Cardiac septum (tissue), 1 donor: ENCODE measurements around the gene TNFRSF6B. TPM values are rescaled to one million over a fixed set of nuclear protein-coding genes. Genes with fewer than 3 reads are reported as not detected.

Experiments used
- DNase-seq: peaks from one replicate; pipeline ENCODE4 v3.0.0-alpha.2; 2020; ENCODE audit warnings: low spot score
- intact Hi-C: fragments of 100-400 bp; cut with DNase I; formaldehyde crosslinking; loops from one replicate; pipeline ENCODE4 v1.14.0; 2022
- total RNA-seq: library from RNA; stranded (reverse); fragmentation: NEBNext Ultra II Directional; extraction: Animal tissue kit (Norgen Biotek cat#: 25700); gene quantifications from one replicate; pipeline ENCODE4 v1.2.1, GENCODE V29; 2021
- donor health status: DM: no; HTN: no; CAD: no.

Gene TNFRSF6B
- total RNA-seq, 1 donor from 2014 or later, result not detected

DNA sequence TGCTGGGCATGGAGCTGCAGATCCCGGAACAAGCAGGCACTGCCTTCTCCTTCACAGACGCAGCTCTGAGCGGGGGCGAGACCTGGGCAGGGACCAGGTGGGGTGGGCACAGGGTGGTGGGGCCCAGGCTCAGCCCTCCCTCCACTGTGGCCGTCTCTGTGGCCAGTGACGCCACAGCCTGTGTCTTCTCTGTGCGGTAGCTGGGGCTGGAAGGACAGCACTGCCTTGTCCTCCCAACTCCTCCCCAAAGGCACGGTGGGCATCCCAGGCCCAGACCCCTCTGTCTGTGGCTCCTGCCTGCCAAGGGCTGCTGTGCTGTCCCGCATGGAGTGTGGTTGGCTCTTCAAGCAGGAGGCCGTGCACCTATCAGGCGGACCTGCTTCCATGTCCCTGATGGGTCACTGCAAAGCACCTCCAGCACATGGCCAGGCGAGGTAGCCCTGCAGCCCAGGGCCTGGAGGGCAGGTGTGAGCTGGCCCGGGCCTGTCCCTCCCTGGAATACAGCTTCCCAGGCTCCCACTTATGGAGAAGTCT, 14.8 kb upstream of the TNFRSF6B start:
- intact Hi-C loops, result no loop called here
- DNase-seq, result no peak

GRCh38 chr20:63682384-63683139, 13.9 kb upstream of the TNFRSF6B start:
- intact Hi-C loops, result no loop called here
- DNase-seq, result peak; percentile 85

DNA sequence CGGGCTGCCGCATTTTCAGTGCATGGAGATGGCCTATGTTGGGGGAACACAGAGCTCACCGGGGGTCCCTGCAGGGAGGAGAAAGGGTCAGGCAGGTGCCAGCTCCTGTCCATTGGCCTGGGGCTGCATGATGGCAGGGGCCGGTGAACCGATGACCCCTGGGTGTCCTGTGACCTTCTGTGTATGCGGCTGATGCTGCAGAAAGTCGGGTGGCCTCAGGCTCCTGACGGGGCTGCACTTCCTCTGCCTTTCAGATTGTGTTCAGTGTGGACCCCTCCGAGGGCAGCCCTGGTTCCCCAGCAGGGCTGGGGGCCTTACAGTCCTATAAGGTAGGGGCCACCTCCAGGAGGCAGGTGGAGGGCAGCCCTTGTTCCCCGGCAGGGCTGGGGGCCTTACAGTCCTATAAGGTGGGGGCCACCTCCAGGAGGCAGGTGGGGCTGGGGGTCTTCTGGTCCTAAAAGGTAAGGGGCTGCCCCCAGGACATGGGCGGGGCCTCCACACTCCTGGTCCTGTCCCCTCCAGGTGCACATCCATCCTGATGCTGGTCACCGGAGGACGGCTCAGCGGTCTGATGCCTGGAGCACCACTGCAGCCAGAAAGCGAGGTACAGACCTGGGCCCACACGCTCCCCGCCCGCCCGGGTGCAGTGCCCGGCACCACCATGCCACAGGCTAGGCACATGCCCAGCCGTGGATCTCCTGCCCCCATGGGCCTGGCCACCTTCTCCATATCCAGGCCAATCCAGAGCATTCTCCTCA, 11.0 kb upstream of the TNFRSF6B start:
- intact Hi-C loops, result no loop called here
- DNase-seq, result no peak

DNA sequence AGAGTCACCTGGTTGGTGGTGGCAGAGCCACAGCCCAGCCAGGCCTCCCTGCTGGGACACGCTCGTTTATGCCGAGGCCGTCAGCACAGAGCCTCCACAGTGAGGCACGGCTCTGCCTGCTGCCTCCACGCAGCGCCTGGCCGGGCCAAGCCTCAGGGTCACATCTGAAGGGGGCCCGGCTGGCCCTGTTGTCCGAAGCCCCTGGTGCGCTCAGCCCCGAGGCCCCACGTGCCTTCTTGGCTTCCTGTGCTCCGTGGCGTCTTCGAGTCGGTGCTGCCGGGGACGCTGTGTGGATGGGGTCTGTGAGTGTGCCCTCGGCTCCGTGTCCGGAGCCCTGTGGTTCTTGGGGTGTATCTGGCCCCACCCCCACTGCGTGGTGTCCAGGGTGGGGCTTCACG, 10.4 kb upstream of the TNFRSF6B start:
- DNase-seq, result no peak
- intact Hi-C loops, result no loop called here

DNA sequence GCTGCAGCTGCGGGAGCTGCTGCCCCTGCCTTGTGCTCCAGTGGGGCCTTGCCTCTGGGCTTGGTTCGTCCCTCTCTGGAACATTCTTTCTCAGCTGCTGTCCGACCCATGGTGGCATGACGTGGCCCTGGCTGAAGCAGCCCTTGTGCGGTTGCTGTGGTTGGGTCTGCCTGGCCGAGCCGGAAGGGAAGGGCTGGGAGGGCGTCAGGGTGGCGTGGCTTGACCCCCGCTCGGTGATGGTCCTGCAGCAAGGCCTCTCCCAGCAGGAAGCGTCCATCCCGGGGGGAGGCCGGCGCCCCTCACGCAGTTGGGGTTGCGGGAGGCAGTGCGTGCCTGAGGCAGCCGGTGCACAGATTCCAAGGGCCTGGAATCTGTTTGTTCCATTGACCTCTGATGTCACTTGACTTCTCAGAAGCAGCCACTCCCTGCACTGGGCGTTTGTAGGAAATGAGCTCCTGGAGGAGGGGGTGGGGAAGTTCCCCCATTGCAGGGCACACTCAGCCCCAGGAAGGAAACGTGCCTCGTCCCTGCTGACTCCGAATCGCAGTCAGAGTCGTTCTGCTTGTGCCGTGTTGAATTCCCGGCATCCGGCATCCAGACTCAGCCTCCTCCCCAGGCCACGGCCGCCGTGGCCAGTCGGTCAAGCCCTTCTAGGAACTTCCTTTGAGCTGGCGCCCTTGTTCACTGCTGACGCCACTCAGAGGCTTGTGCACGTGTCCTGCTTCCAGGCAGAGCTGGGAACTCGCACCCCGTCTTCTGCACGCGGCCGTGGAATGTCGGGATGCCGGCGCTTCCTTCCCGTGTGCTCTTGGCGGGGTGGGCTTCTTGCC, 9.7 kb upstream of the TNFRSF6B start:
- intact Hi-C loops, result no loop called here
- peak; percentile 94 for DNase-seq

- intact Hi-C loops, result no loop called here
- no peak for DNase-seq
Observed at GRCh38 chr20:63687419-63688178, 8.9 kb upstream of the TNFRSF6B start.

DNA sequence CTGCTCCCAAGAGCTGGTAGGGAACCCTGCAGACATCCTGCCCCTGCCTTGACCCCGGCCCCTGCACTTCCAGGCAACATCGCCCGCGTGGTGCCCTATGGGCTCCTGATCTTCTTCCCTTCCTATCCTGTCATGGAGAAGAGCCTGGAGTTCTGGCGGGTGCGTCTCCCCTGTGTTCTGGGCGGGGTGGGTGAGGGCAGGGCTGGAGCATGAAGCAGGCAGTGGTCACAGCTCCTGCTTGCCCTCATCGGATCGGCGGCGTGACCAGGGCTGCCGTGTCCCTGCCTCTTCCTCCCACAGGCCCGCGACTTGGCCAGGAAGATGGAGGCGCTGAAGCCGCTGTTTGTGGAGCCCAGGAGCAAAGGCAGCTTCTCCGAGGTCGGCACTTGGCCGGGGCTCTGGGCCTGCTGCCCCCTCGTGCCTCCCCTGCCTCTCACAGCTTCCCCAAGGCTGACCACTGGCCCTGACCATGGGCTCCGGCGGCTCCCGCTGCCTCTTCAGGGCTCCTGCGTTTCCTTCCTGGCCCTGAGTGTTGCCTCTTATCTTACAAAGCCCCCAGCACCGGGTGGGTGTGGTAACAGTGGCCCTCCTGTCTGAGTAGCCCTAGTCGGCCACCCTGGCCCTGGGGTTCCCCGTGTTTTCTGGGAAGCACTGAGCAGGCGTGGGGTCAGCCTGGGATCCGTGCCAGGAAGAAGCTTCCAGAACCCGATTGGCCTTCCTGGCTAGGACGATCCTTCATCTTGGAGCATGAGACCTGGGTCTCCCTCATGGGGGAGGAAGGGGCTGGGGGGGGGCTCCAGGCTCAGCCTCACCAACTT, 8.0 kb upstream of the TNFRSF6B start:
- DNase-seq, result no peak
- intact Hi-C loops, result no loop called here

DNA sequence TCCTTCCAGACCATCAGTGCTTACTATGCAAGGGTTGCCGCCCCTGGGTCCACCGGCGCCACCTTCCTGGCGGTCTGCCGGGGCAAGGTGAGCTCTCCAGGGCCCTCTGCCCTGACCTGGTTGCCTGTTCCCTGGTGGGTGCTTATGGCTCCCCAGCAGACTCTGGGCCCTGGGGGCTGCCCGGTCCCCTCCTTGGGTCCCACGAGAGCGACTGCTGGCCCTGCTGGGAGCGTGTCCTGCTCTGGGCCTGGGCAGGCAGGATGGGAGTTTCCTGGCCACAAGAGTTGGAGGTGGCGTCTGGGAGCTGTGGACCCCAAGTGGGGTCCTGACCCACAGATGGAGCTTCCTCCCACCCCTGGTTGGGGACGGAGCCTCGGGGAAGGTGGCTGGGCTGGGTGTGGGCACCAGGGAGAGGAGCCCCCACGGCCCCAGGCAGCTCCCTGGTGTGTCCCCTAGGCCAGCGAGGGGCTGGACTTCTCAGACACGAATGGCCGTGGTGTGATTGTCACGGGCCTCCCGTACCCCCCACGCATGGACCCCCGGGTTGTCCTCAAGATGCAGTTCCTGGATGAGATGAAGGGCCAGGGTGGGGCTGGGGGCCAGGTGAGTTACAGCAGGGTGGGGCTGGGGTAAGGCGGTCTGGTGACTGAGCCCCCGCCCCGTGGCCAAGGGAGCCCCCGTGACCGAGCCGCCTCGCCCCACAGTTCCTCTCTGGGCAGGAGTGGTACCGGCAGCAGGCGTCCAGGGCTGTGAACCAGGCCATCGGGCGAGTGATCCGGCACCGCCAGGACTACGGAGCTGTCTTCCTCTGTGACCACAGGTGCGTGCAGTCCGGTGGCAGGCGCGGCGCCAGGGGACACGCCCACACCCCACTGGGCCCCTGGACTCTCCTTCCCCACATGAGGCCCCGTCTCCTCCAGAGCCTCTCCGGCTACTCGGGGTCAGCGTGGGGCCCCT, 7.1 kb upstream of the TNFRSF6B start:
- intact Hi-C loops, result no loop called here
- no peak for DNase-seq

DNA sequence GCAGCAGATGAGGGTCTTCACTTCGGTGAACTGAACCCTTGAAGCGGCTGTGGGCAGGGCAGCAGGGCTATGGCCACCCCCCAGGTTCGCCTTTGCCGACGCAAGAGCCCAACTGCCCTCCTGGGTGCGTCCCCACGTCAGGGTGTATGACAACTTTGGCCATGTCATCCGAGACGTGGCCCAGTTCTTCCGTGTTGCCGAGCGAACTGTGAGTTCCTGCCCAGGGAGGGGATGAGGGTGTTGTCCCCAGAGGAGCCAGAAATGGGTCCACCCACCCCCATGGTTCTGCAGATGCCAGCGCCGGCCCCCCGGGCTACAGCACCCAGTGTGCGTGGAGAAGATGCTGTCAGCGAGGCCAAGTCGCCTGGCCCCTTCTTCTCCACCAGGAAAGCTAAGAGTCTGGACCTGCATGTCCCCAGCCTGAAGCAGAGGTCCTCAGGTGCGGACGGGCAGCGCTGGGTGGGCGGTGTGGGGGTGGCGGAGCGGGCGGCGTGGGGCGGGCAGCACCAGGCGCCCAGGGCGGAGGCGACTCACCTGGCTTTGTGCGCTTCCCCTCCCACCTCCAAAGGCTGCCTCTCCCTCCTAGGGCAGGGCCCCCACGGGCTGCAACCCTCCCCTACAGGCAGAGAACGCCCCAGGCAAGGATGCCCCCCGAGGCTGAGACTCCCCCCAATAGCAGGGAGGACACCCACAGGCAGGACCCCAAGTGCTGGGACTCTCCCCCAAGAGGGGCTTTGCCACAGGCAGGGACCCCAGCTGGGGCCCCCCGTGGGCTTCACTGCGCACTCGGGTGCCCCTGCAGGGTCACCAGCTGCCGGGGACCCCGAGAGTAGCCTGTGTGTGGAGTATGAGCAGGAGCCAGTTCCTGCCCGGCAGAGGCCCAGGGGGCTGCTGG, 6.2 kb upstream of the TNFRSF6B start:
- intact Hi-C loops, result no loop called here
- DNase-seq, result no peak

GRCh38 chr20:63690898-63691710, 5.3 kb upstream of the TNFRSF6B start:
- intact Hi-C loops, result no loop called here
- no peak for DNase-seq

DNA sequence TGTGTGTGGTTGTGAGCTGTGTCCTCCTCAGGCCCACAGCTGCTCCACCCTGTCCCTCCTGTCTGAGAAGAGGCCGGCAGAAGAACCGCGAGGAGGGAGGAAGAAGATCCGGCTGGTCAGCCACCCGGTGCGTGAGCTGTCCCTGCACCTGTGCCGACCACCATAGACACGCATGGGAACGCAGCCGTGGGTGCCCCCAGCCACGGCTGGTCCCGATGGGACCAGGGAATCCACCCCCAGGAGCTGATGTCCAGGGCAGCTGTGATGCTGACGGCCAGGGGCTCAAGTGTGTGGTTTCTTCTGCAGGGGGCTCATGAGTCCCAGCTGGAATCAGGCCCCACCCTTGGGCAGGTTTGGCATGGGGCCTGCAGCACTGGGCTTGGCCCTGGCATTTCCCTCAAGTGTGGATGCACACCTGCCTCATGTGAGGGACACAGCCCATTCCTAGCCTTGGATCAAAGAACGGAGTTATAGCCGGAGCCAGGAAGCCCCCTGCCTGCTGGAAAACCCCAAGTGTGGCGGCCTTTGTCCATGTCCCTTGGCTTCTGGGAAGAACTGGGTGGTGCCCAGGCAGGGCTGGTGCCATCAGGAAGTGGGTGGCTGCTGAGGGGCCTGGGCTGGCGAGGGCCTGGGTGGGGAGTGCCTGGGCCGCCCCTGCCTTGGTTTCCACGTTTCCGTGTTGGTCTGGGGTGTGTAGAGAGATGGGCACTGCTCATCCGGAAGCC, 4.6 kb upstream of the TNFRSF6B start:
- DNase-seq, result no peak
- intact Hi-C loops, result no loop called here

- DNase-seq, result no peak
- intact Hi-C loops, result no loop called here
Observed at GRCh38 chr20:63692436-63693082, 3.9 kb upstream of the TNFRSF6B start.

- DNase-seq, result peak; percentile 65
- intact Hi-C loops, result no loop called here
Observed at GRCh38 chr20:63693083-63693732, 3.2 kb upstream of the TNFRSF6B start.
